B cell (primary cell): Measurements from ENCODE around the gene NT5M.

Experiments used
- CTCF ChIP-seq: fragments of 200-600 bp; IDR thresholded peaks from one replicate; pipeline ENCODE4 v1.8.0; 2022; ENCODE audit warnings: antibody characterized with exemption, mild to moderate bottlenecking
- EZH2 ChIP-seq: IDR thresholded peaks from 2 replicates; pipeline ENCODE4 v1.6.1; 2012; ENCODE audit warnings: borderline replicate concordance, low read depth, mild to moderate bottlenecking, moderate library complexity, low read length; ENCODE audit not compliant: insufficient read depth, poor library complexity, severe bottlenecking

- TF ChIP-seq CTCF (no peak), EZH2 (no peak)
These were observed 58.8 kb downstream of the NT5M start for GRCh38 chr17:17361867-17362539.
